Fibroblast of villous mesenchyme (primary cell): ENCODE results near the gene COLEC12. TPM values are rescaled to one million over a fixed set of nuclear protein-coding genes. Genes with fewer than 3 reads are reported as not detected.

Source experiments
- DNase-seq: peaks from one replicate; pipeline ENCODE4 v3.0.0-alpha.2; 2010; ENCODE audit warnings: low read depth
- H3K4me3 ChIP-seq: 2 replicates; pipeline ENCODE4 v1.5.1; 2011; ENCODE audit warnings: low read depth, mild to moderate bottlenecking, low read length
- total RNA-seq: library from RNA; depleted of rRNA; stranded (reverse); fragments of >200 nt; gene quantifications from 2 replicates; pipeline ENCODE4 v1.2.3, GENCODE V29; 2012
- TF ChIP-seq, protein P1 (sequence below): IDR thresholded peaks from 2 replicates; pipeline ENCODE4 v1.5.1; 2012; ENCODE audit warnings: low read depth, mild to moderate bottlenecking, low read length; ENCODE audit not compliant: insufficient read depth

COLEC12 gene
- total RNA-seq, 1 donor, result 3.9 TPM

DNA sequence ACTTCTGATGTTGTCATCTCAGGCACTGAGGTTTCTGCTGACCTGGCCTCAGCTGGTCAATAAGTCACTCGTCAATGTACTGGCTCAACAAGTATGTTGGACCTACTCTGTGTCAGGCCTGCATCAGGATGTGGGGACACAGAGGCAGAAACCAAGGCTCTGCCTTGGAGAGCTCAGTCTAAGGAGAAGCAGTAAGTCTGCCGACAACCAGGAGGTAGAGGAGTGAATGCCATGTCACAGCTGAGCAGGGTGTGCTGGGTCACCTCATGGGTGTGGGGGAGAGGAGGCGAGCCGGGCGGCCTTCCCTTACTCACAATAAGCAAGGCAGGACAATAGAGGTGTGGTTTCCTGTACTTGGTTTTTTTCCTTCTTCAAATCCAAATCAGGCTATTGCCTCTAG lies 75.8 kb downstream of the COLEC12 start:
- no peak for DNase-seq
- no peak overlapping the region for H3K4me3 ChIP-seq
- TF ChIP-seq, protein P1, sequence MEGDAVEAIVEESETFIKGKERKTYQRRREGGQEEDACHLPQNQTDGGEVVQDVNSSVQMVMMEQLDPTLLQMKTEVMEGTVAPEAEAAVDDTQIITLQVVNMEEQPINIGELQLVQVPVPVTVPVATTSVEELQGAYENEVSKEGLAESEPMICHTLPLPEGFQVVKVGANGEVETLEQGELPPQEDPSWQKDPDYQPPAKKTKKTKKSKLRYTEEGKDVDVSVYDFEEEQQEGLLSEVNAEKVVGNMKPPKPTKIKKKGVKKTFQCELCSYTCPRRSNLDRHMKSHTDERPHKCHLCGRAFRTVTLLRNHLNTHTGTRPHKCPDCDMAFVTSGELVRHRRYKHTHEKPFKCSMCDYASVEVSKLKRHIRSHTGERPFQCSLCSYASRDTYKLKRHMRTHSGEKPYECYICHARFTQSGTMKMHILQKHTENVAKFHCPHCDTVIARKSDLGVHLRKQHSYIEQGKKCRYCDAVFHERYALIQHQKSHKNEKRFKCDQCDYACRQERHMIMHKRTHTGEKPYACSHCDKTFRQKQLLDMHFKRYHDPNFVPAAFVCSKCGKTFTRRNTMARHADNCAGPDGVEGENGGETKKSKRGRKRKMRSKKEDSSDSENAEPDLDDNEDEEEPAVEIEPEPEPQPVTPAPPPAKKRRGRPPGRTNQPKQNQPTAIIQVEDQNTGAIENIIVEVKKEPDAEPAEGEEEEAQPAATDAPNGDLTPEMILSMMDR, result no peak

DNA sequence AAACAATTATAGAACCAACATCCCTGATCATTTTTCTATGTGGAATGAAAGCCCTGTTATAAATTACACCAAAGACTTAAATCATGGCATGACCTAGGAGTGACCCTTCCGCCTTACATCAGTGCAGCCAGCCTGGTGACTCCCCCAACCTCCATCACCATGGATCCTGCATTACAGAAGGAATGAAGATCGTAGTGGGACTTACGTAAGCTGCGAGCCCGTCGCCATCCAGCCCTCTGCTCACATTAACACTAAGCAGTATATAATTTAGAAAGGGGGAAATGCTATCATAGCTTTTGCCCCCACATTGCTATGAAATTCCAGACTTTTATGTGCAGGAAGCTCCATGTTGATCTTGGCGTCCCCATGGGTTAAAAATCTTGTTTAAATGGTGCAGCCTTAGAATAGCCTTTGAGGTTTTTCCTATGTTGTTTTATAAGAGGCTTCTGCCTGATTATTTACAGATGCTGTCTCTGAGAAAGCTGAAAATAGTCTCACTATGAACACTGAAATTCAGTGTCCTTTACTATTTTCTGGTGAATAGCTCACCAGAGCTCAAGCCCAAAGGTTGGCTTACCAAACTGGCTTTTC lies 76.3 kb downstream of the COLEC12 start:
- H3K4me3 ChIP-seq, result no peak overlapping the region
- DNase-seq, result no peak
- TF ChIP-seq, protein P1, result no peak

DNA sequence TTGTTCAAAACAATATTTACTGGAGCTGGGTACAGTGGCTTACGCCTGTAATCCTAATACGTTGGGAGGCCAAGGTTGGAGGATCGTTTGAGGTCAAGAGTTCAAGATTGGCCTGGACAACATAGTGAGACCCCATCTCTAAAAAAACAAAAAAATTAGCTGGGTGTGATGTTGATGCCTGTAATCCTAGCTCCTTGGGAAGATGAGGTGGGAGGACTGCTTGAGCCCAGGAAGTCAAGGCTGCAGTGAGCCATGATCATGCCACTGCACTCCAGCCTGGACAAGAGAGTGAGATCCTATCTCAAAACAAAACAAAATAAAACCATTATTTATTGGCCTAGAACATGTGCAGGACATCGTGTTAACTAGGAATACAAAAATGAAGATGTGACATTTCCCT lies 77.5 kb downstream of the COLEC12 start:
- H3K4me3 ChIP-seq, result no peak overlapping the region
- DNase-seq, result no peak
- TF ChIP-seq, protein P1, result no peak

DNA sequence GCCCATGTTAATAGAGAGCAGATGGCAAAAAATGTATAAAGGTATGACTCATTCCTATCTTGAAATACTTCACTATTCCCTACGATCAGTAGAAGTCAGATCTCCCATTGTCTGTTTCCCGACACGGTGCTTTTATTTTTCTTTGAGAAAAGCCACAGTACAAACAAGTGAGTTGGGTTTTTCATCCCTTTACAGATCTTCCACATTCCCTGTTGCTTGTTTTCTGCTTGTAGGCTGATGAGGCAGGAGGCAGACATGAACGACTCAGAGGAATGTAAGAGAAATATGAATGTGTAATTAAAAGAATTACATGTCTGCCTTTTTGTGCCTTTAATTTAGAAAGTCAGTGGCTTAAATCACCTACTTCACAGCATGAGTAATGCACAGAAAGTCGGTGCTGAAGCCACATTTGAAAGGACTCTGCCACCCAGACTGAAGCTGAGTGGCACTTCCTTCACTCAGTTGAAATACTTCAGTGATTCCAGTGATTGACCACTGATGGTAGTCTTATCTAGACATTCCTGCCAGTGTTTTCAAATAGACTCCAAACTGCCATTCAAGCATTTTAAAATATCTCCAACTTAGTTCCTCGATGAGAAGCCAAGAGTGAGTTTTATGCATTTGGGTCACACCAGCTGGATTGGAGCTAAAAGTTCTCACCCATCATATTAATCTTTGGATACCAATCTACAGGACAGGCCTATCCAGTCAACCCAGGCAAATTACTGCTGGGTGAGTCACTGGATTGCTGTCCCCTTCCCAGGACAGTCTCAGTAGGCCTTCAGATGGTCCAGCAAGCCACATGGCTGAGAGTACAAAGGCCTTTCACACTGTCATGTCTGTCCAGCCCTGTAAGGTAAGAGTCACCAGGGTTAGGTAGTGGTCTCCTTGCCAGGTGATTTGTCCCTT lies 79.0 kb downstream of the COLEC12 start:
- DNase-seq, result peak; percentile 29
- TF ChIP-seq, protein P1, result no peak
- no peak overlapping the region for H3K4me3 ChIP-seq

DNA sequence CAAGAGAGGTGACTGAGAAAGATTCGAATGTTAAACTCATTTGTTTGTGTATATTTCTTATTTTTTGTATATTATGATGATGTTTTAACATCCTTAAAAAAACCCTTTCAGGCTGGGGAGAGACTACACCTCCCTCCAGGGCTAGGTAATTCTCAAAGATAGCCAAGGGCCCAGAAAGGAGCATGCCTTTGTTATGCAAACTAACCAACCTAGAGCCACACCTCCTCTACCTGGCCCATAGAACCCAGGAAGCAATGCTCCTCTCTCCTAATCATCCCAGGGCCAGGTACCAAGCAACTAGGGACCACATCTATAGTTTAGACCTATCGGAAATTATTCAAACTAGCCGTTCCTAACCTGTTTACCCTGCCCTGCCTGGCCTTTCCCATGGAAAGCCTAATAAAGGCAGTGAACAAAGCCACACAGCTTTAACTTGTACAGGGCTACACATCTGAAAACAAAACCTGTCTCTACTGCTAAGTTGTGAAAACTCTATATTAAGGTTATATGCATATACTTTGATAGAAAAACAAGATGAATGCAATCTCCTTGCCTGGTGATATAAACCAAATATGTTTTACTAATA lies 79.7 kb downstream of the COLEC12 start:
- H3K4me3 ChIP-seq, result no peak overlapping the region
- TF ChIP-seq, protein P1, result no peak
- no peak for DNase-seq

DNA sequence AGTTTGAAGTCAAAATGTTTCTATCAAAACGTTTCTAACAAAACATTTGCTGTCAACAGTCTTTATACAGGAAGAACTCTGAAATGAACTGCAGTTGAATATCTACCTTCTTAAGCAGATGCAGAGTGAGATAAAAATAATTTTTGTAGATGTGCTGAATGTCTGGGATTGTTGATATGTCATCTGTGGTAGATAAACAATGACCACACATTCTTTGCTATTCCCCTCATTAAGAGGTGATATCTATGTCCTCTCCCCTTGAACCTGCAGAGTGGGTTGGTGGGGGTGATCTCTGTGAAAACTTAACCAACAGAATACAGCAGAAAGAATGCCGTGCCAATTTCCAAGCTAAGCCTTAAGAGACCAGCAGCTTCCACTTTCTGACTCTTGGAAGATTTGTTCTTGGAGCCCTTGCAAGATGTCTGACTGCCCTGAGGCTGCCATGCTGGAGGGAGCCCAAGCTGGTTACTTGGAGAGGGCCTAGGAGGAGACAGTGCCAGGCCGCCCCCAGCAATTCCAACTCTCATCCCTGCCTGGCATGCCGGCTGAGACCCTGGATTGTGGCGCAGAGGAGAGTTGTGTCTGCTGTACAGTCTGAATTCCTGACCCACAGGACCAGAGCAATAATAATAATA lies 80.8 kb downstream of the COLEC12 start:
- DNase-seq, result no peak
- H3K4me3 ChIP-seq, result no peak overlapping the region
- TF ChIP-seq, protein P1, result no peak
